Amygdala (tissue), 56 donors: ENCODE data around the gene CDYL2.

Source experiments
- DNase-seq, 56 donors: peaks; one replicate each; lab custom pipeline; 2025; lab: John Stamatoyannopoulos, UW

CDYL2 gene

GRCh38 chr16:80681436-80681835, 123.0 kb downstream of the CDYL2 start:
- DNase-seq = no peak

DNA sequence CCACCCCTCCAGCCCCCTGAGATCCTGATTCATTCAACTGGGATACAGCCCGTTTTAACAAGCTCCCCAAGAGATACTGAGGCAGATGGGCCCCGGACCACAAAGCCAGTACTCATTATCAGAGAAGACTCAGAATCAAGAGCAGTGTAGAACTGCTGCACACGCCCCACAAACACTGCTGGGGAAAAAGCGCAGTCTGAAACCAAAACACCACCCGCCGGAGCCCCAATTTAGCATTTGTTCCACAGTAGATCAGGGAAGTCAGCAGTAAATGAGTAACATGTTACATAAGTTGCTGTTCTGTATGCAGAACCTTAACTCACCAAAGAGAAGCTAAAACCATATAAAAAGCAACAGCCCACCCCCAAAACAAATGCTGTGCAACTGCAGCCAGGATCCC, 123.6 kb downstream of the CDYL2 start:
- DNase-seq = peak in 16 of 56 donors; percentile 2 to 55 (median 22)

DNA sequence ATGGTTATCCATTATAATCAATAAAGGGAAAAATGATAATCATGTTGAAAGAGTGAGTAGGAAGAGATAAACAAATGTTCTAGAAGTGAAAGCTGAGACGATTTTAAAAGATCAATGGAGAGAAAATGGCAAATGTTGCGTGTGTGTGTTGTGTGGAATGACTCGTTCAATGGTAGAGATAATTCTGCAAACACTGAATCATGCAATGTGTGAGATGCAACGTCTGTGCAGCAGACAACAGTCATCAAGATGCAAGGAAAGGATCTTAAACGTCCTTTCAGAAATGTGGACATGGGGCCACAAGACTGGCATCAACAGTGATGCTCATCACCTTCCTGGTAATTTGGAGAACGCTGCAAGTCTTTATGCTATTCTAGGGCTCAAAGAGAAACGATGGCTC, 124.4 kb downstream of the CDYL2 start:
- DNase-seq = no peak

GRCh38 chr16:80674884-80675283, 129.5 kb downstream of the CDYL2 start:
- no peak for DNase-seq

DNA sequence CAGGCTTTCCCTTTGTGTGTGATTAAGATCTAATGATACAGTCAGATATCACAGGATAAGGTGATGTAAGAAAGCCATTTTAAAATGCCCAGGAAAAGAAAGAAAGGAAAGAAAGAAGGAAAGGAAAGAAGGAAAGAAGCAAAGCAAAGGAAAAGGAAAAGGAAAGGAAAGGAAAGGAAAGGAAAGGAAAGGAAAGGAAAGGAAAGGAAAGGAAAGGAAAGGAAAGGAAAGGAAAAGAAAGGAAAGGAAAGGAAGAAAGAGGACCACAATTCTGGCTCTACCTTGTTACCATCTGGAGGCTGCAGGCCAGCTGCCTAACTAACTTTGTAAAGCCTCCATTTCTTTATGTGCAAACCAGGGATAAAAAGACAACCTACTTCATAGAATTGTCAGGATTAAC, 132.0 kb downstream of the CDYL2 start:
- no peak for DNase-seq

DNA sequence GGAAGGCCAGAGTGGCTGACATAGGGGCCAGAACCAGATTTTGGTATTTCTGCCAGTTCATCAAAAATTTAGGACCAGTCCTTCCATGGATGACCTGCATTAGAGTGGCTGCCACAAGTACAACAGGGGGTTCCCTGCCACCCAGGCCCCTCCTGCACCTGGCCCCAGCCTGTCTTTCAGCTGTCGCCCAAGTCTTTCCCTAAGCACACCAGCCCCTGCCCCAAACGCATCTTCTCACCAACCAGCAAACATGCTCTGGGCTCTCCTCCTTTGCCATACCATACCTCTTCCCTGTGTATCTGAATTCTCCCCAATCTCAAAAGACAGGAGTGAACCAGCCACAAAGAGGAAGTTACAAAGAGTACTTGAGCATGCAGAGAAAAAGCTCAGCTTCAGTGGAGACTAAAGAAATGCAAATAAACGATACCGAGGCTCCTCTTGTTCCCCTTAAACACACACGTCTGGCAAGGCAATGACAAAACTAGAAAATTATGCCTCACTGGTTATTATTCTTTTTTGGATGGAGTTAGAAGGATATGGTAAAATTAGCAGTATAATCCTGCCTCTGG, 133.0 kb downstream of the CDYL2 start:
- DNase-seq = no peak

GRCh38 chr16:80670170-80670865, 134.1 kb downstream of the CDYL2 start:
- DNase-seq = no peak

DNA sequence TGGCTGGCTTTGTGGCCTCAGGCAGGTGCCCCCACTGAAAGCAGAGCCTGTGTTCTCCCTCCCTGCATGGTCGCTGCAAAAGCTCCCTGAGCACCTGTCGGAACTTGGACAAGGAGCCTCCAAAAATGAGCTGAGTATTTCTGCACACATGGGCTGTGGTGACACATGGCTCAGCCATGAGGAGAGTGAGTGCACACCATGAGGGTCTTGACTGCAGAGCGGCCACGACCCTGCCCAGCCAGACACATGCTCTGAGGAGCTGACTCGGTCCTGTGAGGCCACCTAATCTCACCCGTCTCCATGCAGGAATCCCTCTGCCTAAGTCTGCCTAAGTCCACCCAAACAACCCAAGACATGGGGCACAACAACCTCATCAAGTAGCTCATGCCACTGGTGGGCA, 134.7 kb downstream of the CDYL2 start:
- DNase-seq = no peak

GRCh38 chr16:80667925-80668324, 136.5 kb downstream of the CDYL2 start:
- DNase-seq = no peak

DNA sequence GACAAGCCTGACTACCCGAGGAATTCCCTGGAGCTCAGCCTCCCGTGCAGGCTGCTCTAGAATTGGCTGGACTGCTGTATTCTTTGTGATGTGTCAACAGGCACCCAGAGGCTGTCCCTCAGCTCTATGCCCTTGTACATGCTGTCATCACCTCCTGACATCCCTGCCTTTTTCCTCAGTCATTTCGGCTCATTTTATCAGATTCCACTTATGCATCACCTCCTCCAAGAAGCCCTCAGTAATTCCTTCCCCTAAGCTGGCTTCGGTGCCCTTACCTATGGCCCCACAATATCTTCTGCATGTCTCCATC, 137.2 kb downstream of the CDYL2 start:
- DNase-seq = no peak

DNA sequence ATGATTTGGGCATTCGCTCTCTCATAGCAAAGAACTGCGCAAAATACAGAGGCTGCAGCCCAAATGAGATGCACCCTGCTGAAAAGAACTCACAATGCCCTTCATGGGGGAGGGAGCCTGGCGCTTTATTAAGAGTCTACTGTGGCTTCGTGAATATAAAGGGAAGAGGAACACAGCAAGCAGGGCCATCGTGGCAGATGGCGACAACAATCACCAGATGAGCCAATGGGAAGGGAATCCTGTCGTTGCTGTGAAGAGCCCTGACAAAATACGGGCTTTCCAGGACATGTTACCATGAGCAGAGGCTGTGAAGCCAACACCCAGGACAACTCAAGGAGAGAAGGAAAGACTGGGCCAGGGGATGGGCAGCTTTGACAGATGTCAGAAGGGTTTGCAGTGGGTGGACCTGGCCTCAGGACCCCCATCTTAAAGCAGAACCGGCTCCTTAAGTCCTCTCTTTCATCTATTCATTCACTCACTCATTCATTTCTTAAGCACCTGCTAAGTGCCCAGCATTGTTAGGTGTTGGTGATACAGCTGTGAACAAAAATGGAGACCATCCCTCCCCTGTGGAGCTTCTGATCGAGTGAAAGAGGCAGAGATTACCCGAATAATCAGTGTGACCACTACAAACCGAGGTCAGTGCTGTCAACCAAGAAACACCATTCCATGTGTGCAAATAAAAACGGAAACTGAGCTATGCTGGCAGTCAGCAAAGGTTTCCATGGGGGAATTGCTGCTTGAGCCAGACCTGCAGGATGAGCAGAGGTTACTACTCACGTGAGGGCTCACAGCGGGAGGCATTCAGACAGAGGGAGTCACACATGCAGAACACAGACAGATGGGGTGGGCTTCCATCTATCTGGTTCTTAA, 137.8 kb downstream of the CDYL2 start:
- no peak for DNase-seq

- no peak for DNase-seq
Observed at GRCh38 chr16:80665356-80665755, 139.0 kb downstream of the CDYL2 start.

DNA sequence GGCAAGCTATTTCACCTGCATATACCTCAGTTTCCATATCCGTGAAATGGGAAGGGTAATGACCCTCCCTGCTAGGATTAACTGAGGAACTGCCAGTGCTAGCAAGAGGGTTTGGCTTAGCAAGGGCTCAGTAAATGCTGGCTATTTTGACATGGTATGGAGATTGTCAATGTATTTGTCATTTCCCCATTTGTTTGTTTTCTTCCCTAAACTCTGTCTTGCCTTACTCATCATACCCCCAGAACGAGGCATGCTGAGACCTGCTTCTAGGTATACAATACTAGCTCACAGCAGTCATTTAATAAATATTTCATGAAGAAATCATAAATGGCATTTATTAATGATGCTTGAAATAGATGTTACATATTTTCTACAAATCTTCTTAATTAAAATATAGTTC, 139.6 kb downstream of the CDYL2 start:
- no peak for DNase-seq

DNA sequence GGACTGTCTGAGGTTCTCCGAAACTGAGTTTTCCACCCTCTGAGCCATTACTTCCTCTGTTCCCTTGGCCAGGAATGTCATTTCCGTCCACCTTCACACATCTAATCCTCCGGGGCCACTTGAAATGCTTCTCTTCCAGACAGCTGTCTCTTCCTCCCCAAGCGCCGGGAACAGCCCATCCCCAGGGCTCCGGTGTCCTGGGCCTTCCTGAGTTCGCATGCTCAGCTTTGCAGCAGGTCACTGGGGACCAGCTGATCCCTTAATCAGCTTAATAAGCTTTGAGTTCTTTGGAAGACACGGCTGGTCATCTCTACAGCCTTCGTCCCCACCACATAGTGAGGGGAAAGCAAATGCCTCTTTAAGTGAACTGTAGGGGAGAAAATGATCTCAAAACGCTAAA, 140.2 kb downstream of the CDYL2 start:
- no peak for DNase-seq

DNA sequence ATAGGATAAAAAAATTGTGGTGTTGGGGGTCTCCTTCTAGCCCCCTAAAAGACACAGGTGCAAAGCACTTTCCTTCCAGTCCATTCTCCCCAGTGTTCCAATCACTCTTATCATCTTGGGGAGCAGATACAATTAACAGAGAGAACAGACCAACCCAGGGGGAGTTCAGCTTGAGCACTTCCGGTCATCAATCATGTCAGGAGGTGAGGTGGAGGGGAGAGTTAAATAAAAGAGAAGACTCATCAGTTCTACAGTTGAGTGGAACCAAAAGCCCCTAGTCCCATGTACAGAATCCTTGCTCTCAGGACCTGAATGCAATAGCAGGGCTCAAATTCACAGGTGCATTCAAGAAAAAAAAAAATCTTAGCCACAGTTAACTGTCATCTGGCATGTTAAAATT, 141.3 kb downstream of the CDYL2 start:
- no peak for DNase-seq

DNA sequence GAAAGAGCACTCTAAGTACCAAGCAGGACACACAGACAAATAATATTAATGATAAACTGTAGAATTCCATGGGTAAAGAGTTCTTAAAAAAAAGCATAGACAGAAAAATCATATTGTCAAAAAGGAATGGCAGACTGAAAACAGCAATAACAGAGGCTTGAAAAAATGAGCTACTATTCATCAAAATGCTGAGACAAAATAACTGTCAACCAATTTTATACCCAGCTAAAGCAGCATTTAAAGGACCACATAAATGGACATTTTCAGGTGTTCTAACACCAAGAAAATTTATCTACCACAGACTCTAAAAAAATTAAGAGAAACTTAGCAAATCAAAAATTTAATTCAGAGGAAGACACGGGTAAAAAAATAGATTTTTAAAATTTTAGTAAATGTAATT, 144.5 kb downstream of the CDYL2 start:
- DNase-seq = no peak

GRCh38 chr16:80656711-80657150, 147.7 kb downstream of the CDYL2 start:
- no peak for DNase-seq

DNA sequence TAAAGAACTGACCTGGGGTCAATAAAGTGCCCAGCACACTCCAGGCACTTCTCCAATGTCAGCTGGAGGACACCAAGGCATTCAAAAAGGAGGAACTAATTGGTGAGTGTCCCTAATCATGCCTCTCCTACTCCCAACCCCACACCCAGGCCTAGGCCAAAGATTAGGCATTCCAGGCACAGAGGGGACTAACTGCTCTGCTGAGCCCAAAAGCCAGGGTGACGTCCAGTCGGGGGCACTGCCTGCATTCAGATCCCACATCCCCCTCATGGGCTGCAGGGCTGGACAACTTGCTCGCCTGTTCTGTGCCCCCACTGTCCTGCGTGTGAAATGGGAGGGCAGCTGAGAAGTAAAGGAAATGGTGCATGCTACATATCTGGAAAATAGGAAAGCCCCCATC, 148.2 kb downstream of the CDYL2 start:
- no peak for DNase-seq

GRCh38 chr16:80655751-80656150, 148.6 kb downstream of the CDYL2 start:
- DNase-seq = no peak

GRCh38 chr16:80654094-80654862, 150.1 kb downstream of the CDYL2 start:
- no peak for DNase-seq

DNA sequence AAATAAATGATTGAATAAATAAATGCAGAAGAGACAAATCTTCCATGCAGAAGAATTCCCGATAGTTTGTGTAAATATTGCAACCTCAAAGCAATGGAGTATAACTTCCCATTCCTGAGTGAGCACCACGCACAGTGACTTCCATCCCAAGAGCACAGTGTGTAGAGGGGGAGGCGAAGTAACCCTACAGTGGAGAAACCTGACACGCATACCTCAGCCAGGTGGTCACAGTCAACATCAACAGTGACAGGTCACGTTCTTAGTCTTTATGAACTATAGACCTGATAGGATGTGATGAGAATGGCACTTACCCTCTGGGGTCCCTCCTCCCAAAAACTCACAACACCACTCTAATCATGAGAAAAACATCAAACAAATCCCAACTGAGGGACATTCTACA, 152.0 kb downstream of the CDYL2 start:
- DNase-seq = no peak
